GM03348 (cell line): Measurements from ENCODE around the gene PLK3.
"Not testable (repeated sequence)": the region's sequence is repeated elsewhere in the genome, so short reads cannot be mapped to it uniquely, and the experiment has no call there.

Experiments
- DNase-seq: peaks from one replicate; pipeline ENCODE4 v3.0.0; 2012; ENCODE audit warnings: low spot score

Gene PLK3

GRCh38 chr1:44787506-44787905, 12.7 kb upstream of the PLK3 start:
- no peak for DNase-seq

GRCh38 chr1:44788120-44788860, 11.9 kb upstream of the PLK3 start, which contains the start of gene BEST4:
BEST4 (minus strand) TSS chr1:44788170; CDS start chr1:44787705, 465 bp downstream.
- DNase-seq: no peak

- DNase-seq: no peak
Measured at GRCh38 chr1:44790968-44791801, 9.0 kb upstream of the PLK3 start.

- no peak for DNase-seq
Measured at GRCh38 chr1:44792736-44793502, 7.3 kb upstream of the PLK3 start.

GRCh38 chr1:44797886-44798285, 2.3 kb upstream of the PLK3 start:
- DNase-seq: not testable (repeated sequence)

- DNase-seq: no peak
Measured at GRCh38 chr1:44798481-44799365, 1.5 kb upstream of the PLK3 start.

- DNase-seq: no peak
Measured at GRCh38 chr1:44801491-44802305, 1.5 kb downstream of the PLK3 start.

- no peak for DNase-seq
Measured at GRCh38 chr1:44802306-44803061, 2.3 kb downstream of the PLK3 start.

- no peak for DNase-seq
Measured at GRCh38 chr1:44803062-44803311, 2.8 kb downstream of the PLK3 start.

GRCh38 chr1:44803312-44804095, 3.3 kb downstream of the PLK3 start:
- no peak for DNase-seq

GRCh38 chr1:44805311-44806024, 5.3 kb downstream of the PLK3 start:
- DNase-seq: no peak

- no peak for DNase-seq
Measured at GRCh38 chr1:44806025-44806703, 6.0 kb downstream of the PLK3 start.

- no peak for DNase-seq
Measured at GRCh38 chr1:44806704-44807363, 6.7 kb downstream of the PLK3 start, which contains the start of gene DYNLT4. DYNLT4 (minus strand) TSS chr1:44807351; CDS start chr1:44806668, 683 bp downstream.

- DNase-seq: peak; percentile 91
Measured at GRCh38 chr1:44807364-44808062, 7.3 kb downstream of the PLK3 start.

GRCh38 chr1:44808063-44808937, 8.1 kb downstream of the PLK3 start, which contains the start of gene BTBD19:
BTBD19 (plus strand) TSS chr1:44808523; CDS start chr1:44808821, 298 bp downstream.
- peak; percentile 93 for DNase-seq
